HUDEP-2 (cell line): ENCODE data around the gene CUX1.

ENCODE experiments used
- DNase-seq, 76 experiments: peaks; one replicate each; lab custom pipeline; 2025; ENCODE audit not compliant: unreplicated experiment in 76 of 76; lab: John Stamatoyannopoulos, UW

The CUX1 gene

DNA sequence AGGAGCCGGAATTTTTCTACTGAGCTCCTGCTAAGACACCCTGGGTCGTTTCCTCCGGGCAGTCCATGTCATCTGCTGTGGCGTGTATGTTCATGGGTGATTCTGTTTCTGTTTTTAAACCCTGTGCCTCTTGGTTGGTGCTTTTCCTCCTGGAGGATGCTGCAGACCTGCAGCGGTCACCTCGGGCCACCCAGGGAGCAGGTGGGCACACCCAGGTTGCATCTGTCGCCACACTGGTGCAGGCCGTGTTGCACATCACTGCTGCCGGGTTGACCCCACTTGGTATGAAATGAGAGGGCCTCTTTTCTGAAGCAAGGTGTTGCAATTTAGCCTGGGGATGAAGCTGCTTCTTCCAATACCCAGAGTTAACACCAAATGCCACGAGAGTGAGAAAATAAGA lies 127.2 kb downstream of the CUX1 start:
- no peak for DNase-seq

- no peak for DNase-seq
Observed at GRCh38 chr7:101945034-101945758, 127.8 kb downstream of the CUX1 start.

- DNase-seq: peak in 8 of 76 experiments; percentile 4 to 42 (median 10)
Observed at GRCh38 chr7:101947899-101948298, 130.5 kb downstream of the CUX1 start.

DNA sequence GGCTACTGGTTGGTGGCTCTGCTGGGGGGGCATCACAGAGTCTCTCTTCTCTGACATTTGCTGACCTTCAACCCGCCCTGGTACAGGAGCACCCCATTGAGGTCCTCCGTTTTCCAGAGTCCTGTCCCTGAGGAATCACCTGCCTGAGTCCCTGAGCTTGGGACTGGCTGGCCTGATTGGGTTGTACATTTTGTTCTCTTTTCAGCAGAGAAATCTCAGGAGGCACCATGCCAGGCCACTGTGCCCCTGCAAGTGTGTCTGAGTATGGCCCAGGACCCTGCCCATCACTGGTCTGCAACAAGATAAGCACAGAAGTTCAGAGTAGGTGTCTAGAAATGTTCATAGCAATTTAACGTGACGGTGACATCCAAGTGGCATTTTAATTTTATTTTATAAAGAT lies 131.2 kb downstream of the CUX1 start:
- DNase-seq: no peak

DNA sequence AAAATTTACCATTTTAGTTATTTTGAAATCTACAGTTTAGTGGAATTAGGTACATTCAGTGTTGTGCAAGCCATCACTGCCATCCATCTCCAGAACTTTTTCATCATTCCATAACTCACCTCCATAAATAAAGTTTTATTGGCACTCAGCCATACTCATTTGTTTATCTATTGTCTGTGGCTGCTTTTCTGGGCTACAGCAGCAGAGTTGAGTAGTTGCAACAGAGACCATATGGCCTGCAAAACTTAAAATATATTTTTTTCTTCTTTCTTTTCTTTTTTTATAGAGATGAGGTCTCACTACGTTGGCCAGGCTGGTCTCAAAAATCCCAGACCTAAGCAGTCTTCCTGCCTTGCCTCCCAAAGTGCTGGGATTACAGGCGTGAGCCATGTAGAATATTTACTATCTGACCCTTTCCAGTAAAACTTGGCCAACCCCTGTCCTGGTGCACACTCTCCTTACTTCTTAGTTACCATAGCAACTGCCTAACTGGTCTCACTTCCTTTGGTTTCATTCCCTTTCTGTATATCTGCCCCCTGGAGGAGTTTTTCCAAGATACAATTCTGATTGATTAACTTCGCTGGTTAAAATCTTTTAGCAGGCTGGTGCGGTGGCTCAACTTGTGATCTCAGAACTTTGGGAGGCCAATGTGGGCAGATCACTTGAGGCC lies 133.2 kb downstream of the CUX1 start:
- no peak for DNase-seq

GRCh38 chr7:101951757-101952156 lies 134.3 kb downstream of the CUX1 start:
- DNase-seq: no peak

- DNase-seq: no peak
Observed at GRCh38 chr7:101952355-101953247, 135.2 kb downstream of the CUX1 start.

DNA sequence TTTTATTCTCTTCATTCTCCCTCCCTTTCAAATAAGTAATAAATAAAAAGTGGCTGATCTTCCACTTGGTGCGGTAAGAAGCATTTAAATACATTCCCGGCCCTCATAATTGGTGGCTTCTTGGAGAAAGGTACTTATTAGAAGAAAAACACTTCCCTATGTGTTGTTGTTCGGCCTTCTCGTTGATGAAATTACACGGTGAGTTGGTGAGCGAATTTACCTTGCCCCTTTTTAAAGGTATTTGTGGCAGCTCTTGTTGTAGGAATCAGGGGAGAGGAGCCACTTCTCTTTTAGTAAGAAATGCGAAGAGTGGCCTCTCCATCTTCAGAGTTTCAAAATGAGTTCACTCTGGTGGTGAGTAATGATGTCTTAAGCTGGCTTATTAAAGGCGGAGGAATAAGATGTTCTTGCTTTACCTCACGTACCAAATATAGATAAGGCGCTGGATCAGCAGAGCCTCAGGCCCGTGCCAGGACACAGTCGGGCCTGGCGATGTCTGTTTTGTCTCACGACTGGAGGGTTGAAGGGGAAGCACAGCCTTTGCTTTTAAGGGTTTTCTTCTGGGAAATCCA lies 135.9 kb downstream of the CUX1 start:
- no peak for DNase-seq

GRCh38 chr7:101954499-101954898 lies 137.1 kb downstream of the CUX1 start:
- no peak for DNase-seq

GRCh38 chr7:101956130-101956529 lies 138.7 kb downstream of the CUX1 start:
- DNase-seq: no peak

- DNase-seq: no peak
Observed at GRCh38 chr7:101957744-101958525, 140.5 kb downstream of the CUX1 start.

GRCh38 chr7:101959342-101959741 lies 141.9 kb downstream of the CUX1 start:
- DNase-seq: no peak

DNA sequence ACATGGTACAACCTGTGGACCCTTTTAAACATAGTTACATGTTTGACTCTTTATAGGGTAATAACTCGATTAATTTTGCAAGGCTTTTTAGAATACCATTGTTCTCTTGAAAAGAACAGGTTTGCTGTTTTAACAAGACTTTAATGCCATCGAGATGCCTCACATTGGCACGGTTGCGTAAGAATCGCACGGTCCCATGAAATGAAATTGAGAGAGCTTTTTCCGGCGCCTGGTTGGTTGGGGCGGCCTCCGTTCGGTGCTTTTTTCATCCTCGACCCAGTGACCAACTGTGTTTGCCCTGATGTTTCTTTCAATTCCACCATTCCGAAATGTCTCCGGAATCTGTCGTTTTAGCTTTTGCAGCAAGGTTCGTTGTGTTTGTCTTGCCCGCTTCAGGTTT lies 142.4 kb downstream of the CUX1 start:
- DNase-seq: no peak

DNA sequence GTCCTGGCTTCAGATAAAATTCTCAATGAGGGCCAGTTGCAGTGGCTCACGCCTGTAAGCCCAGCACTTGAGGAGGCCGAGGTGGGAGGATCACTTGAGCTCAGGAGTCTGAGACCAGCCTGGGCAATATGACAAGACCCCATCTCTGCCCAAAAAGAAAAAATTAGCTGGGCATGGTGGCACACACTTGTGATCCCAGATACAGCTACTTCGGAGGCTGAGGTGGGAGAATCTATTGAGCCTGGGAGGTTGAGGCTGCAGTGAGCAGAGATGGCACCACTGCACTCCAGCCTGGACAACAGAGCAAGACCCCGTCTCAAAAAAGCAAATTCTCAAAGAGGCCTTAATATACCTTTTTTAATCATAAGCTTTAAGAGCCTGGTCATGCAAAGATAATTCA lies 142.9 kb downstream of the CUX1 start:
- no peak for DNase-seq

DNA sequence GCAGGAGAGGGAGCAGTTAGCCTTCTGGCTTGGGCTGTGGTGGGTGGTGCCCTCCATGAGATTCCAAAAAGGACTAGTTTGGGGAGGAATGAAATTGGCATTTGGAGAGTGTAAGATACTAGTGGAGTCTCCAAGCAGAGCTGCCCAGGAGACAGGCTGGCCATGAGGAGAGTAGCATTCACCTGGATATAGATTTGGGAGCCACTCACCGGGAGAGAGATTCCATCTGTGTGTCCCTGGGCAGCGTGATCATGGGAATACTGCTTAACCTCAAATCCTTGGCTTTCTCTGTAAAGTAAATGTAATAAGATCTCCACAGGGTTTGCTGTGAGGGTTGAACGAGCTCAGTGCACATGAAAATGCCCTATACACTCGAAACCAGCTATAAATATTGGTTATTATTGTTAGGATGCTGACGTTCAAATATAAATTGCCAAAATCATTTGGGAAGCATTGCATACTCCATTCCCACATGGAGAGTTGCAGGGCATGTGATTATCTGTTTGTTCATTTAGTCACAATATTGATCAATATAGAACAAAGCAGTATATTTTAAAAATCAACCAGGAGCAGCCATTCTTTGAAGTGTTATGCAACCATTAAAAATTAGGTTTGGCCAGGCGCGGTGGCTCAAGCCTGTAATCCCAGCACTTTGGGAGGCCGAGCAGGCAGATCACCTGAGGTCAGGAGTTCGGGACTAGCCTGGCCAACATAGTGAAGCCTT lies 143.7 kb downstream of the CUX1 start:
- no peak for DNase-seq

DNA sequence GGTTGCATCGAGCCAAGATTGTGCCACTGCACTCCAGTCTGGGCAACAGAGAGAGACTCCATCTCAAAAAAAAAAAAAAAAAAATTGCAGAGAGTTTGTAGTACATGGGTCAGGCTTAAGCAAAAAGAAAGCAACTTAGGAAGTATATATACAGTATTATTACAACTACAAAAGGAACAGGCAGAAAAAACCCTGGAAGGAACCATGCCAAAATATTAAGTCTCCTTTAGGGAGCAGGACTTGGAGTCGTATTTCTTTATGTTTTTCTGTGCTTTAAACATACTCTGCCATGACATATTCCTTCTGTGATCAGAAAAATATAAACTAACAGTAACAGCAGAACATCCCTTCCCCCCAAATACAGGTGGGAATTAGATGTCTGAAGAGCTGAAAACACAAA lies 144.4 kb downstream of the CUX1 start:
- DNase-seq: no peak

GRCh38 chr7:101963693-101964092 lies 146.3 kb downstream of the CUX1 start:
- DNase-seq: no peak

DNA sequence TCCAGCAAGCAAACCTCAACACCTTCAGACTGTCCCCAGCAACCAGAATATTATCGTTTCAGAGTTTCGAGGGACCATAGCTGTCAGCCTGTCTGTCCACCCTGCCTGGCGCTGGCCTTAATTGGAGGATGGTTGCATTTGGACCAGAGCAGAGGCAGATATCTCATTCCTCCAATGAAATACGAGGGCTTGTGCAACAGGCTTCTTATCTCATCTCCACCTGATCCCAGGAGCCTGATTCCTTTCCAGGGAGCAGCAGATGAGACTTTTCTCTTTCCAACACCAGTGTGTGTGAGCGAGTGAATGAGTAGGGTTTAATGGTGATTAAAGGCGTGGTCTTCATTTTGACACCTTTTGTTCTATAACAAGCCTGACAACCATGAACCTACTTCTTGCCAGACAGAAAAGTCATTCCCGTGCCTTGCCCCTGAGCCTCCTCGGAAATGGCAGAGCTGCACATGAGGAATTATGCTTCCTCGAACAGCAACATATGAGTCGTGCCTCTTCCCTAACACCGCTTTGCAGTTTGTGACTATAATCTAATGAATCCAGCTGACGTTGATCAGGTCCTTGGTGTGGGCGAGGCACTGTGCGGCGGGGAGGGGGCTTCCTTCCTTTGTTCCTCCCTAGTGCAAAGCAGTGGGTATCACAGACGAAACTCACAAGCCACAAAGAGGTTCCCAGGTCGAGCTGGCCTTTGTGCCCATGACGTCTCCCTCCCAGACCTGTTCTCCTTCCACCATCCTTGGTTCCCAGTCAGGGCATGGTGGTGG lies 147.4 kb downstream of the CUX1 start:
- DNase-seq: no peak
